Measurements from ENCODE around the gene TBC1D5.

The TBC1D5 gene

DNA sequence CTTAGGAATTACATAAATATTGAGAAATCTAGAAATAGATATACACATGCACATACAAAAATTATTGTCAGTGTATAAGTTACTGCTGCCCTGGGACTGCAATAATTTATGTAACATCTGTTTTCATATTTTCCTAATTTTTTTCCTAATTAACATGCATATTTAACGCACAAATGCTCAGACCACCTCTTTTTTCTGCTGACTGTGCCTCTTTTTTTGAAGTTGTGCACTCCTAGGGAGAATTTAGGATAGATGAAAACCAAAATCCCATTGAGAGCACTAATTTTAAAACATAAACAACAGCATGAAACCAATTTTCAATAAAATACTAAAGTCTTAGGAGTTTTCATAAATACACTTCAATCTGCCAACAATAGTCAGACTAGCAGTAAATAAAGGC lies 154.0 kb downstream of the TBC1D5 start:
- TF ChIP-seq FOXP2 (optimal IDR thresholded peaks at IDR 0.05; ENCODE audit: borderline replicate concordance, extremely low read depth, extremely low read length, insufficient read depth), result no peak
- TF ChIP-seq TAF1 (IDR thresholded peaks at IDR 0.05; ENCODE audit: borderline replicate concordance, insufficient read depth, low read length), result no peak
- no peak for TF ChIP-seq SIN3A (IDR thresholded peaks at IDR 0.05; ENCODE audit: borderline replicate concordance, insufficient read depth, low read length)
- no peak for TF ChIP-seq POLR2AphosphoS5 (IDR thresholded peaks at IDR 0.05; ENCODE audit: low read depth, low read length)
- TF ChIP-seq REST (IDR thresholded peaks at IDR 0.05; ENCODE audit: insufficient read depth in 1 of 2, low read depth in 2 of 2, low read length in 2 of 2), result no peak

GRCh38 chr3:17585394-17586325 lies 156.8 kb downstream of the TBC1D5 start:
- no peak for TF ChIP-seq FOXP2 (optimal IDR thresholded peaks at IDR 0.05; ENCODE audit: borderline replicate concordance, extremely low read depth, extremely low read length, insufficient read depth)
- no peak for TF ChIP-seq REST (IDR thresholded peaks at IDR 0.05; ENCODE audit: insufficient read depth in 1 of 2, low read depth in 2 of 2, low read length in 2 of 2)
- no peak for TF ChIP-seq POLR2AphosphoS5 (IDR thresholded peaks at IDR 0.05; ENCODE audit: low read depth, low read length)
- TF ChIP-seq SIN3A (IDR thresholded peaks at IDR 0.05; ENCODE audit: borderline replicate concordance, insufficient read depth, low read length), result no peak
- no peak for TF ChIP-seq TAF1 (IDR thresholded peaks at IDR 0.05; ENCODE audit: borderline replicate concordance, insufficient read depth, low read length)

DNA sequence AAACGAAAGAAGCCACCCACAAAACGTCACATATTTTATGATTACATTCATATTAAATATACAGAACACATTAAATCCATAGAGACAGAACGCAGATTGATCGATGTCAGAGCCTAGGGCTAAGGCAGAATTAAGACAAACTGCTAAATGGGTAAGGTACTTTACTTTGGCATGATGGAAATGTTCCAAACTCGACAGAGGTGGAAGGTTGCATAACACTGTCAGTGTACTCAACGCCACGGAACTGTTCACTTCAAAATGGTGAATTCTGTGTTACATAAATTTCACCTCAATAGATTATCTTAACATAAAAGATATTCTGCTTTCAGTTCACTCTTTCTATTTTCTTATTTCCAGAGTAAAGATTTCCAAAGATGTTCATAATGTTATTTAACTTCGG lies 158.4 kb downstream of the TBC1D5 start:
- TF ChIP-seq FOXP2 (optimal IDR thresholded peaks at IDR 0.05; ENCODE audit: borderline replicate concordance, extremely low read depth, extremely low read length, insufficient read depth) (no peak), REST (IDR thresholded peaks at IDR 0.05; ENCODE audit: insufficient read depth in 1 of 2, low read depth in 2 of 2, low read length in 2 of 2) (no peak), SIN3A (IDR thresholded peaks at IDR 0.05; ENCODE audit: borderline replicate concordance, insufficient read depth, low read length) (no peak), TAF1 (IDR thresholded peaks at IDR 0.05; ENCODE audit: borderline replicate concordance, insufficient read depth, low read length) (no peak), POLR2AphosphoS5 (IDR thresholded peaks at IDR 0.05; ENCODE audit: low read depth, low read length) (no peak)

DNA sequence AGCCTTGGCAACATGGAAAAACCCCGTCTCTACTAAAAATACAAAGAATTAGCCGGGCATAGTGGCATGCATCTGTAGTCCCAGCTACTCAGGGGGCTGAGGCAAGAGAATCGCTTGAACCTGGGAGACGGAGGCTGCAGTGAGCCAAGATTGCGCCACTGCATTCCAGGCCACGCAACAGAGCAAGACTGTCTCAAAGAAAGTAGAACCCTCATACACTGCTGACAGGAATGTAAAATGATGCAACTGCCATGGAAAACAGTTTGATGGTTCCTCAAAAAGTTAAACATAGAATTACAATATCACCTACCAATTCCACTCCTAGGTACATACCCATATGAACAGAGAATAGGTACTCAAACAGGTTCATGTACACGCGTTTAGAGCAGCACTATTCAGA lies 158.9 kb downstream of the TBC1D5 start:
- TF ChIP-seq REST (IDR thresholded peaks at IDR 0.05; ENCODE audit: insufficient read depth in 1 of 2, low read depth in 2 of 2, low read length in 2 of 2) (no peak), FOXP2 (optimal IDR thresholded peaks at IDR 0.05; ENCODE audit: borderline replicate concordance, extremely low read depth, extremely low read length, insufficient read depth) (no peak), SIN3A (IDR thresholded peaks at IDR 0.05; ENCODE audit: borderline replicate concordance, insufficient read depth, low read length) (no peak), TAF1 (IDR thresholded peaks at IDR 0.05; ENCODE audit: borderline replicate concordance, insufficient read depth, low read length) (no peak), POLR2AphosphoS5 (IDR thresholded peaks at IDR 0.05; ENCODE audit: low read depth, low read length) (no peak)

Data from PFSK-1 (cell line).